DND-41 (cell line): ENCODE results near the gene PGBD5.

Experiments
- ATAC-seq: fragments of 200-7000 bp; cut with Tn5 transposase; 3 replicates; pipeline ENCODE4 v1.9.1; 2021; ENCODE audit warnings: low read depth; ENCODE audit not compliant: insufficient read depth
- DNase-seq: peaks from one replicate; pipeline ENCODE4 v3.0.0-alpha.2; 2020
- H2AFZ ChIP-seq: 2 replicates; pipeline ENCODE4 v1.6.0; 2012; ENCODE audit warnings: low read depth, low read length
- H3K27ac ChIP-seq: 2 replicates; pipeline ENCODE4 v1.5.1; 2012; ENCODE audit warnings: low read length, inconsistent platforms
- H3K27me3 ChIP-seq: fragments of 200-600 bp; sonication (generic); 2 replicates; pipeline ENCODE4 v1.6.0; 2012; ENCODE audit warnings: low read length, mild to moderate bottlenecking, inconsistent platforms; ENCODE audit not compliant: insufficient read depth, poor library complexity
- H3K36me3 ChIP-seq: 2 replicates; pipeline ENCODE4 v1.5.1; 2012; ENCODE audit warnings: low read length, inconsistent platforms; ENCODE audit not compliant: insufficient read depth
- H3K4me1 ChIP-seq: 2 replicates; pipeline ENCODE4 v1.5.1; 2012; ENCODE audit warnings: mild to moderate bottlenecking, low read length; ENCODE audit not compliant: insufficient read depth
- H3K4me2 ChIP-seq: 2 replicates; pipeline ENCODE4 v1.6.0; 2012; ENCODE audit warnings: mild to moderate bottlenecking, moderate library complexity, low read length, inconsistent platforms; ENCODE audit not compliant: insufficient read depth
- H3K4me3 ChIP-seq, 2 experiments: fragments of 200-600 bp in 1 of 2; shearing (Covaris generic) in 1 of 2; 2 replicates each; pipeline ENCODE4 v1.5.1; 2012 to 2016; ENCODE audit warnings: inconsistent platforms in 2 of 2, low read length in 2 of 2, mild to moderate bottlenecking in 2 of 2, low read depth in 1 of 2, moderate library complexity in 1 of 2
- H3K79me2 ChIP-seq: 2 replicates; pipeline ENCODE4 v1.6.0; 2012; ENCODE audit warnings: low read length, inconsistent platforms; ENCODE audit not compliant: insufficient read depth
- H3K9ac ChIP-seq: 2 replicates; pipeline ENCODE4 v1.6.0; 2012; ENCODE audit warnings: low read depth, mild to moderate bottlenecking, inconsistent platforms, low read length, moderate library complexity
- H3K9me3 ChIP-seq: 2 replicates; pipeline ENCODE4 v1.5.1; 2012; ENCODE audit warnings: low read length, moderate library complexity, mild to moderate bottlenecking, inconsistent platforms; ENCODE audit not compliant: insufficient read depth, severe bottlenecking
- H4K20me1 ChIP-seq: 2 replicates; pipeline ENCODE4 v1.6.0; 2012; ENCODE audit warnings: low read length; ENCODE audit not compliant: insufficient read depth
- CTCF ChIP-seq: IDR thresholded peaks from 2 replicates; pipeline ENCODE4 v1.5.1; 2012; ENCODE audit warnings: borderline replicate concordance, low read length, moderate library complexity, mild to moderate bottlenecking; ENCODE audit not compliant: poor library complexity, severe bottlenecking; ENCODE audit errors: extremely low read depth
- EZH2 ChIP-seq: IDR thresholded peaks from 3 replicates; pipeline ENCODE4 v1.6.1; 2012; ENCODE audit warnings: borderline replicate concordance, low read depth, mild to moderate bottlenecking, moderate library complexity, low read length, inconsistent platforms; ENCODE audit not compliant: severe bottlenecking

The PGBD5 gene

GRCh38 chr1:230306169-230306568 is 120.0 kb downstream of the PGBD5 start:
- Histone ChIP-seq H3K36me3 (no peaks in the 10 kb centered on the region), H3K79me2 (no peaks in the 10 kb centered on the region), H3K4me2 (no peak overlapping the region), H4K20me1 (no peaks in the 10 kb centered on the region), H3K27me3 (no peaks in the 10 kb centered on the region), H3K4me1 (peaks cover 5% of the 10 kb centered on the region), H3K4me3 (no peak overlapping the region), H2AFZ (no peak overlapping the region), H3K9me3 (no peaks in the 10 kb centered on the region), H3K9ac (no peak overlapping the region), H3K27ac (no peak overlapping the region)
- DNase-seq (no peak), ATAC-seq (no peak)
- TF ChIP-seq EZH2 (no peak), CTCF (no peak)

DNA sequence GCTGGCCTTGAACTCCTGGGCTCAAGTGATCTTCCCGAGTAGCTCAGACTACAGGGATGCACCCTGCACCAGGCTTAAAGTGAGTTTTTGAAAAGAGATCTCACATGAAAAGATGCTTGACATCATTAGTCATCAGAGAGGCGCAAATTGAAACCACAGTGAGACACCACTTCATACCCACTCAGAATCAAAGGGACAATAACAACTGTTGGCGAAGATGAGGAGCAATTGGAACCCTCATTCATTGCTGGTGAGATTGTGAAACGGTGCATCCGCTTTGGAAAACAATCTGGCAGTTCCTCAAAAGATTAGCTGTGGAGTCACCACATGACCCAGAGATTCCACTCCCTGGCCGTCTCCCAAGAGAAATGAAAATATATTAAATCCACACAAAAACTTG is 122.3 kb downstream of the PGBD5 start:
- Histone ChIP-seq H3K9ac (no peak overlapping the region), H4K20me1 (no peaks in the 10 kb centered on the region), H3K9me3 (no peaks in the 10 kb centered on the region), H3K27ac (no peak overlapping the region), H3K27me3 (no peaks in the 10 kb centered on the region), H3K79me2 (no peaks in the 10 kb centered on the region), H3K4me1 (no peaks in the 10 kb centered on the region), H3K36me3 (no peaks in the 10 kb centered on the region), H2AFZ (no peak overlapping the region), H3K4me2 (no peak overlapping the region), H3K4me3 (no peak overlapping the region)
- ATAC-seq (no peak), DNase-seq (no peak)
- TF ChIP-seq EZH2 (no peak), CTCF (no peak)

- no peaks in the 10 kb centered on the region for H4K20me1 ChIP-seq
- H3K9me3 ChIP-seq: no peaks in the 10 kb centered on the region
- no peaks in the 10 kb centered on the region for H3K36me3 ChIP-seq
- no peaks in the 10 kb centered on the region for H3K79me2 ChIP-seq
- no peak for TF ChIP-seq EZH2
- TF ChIP-seq CTCF: no peak
- H3K4me1 ChIP-seq: no peaks in the 10 kb centered on the region
- DNase-seq (no peak), ATAC-seq (no peak)
- no peak overlapping the region for H2AFZ ChIP-seq
- no peaks in the 10 kb centered on the region for H3K27me3 ChIP-seq
- H3K9ac ChIP-seq: no peak overlapping the region
- no peak overlapping the region for H3K4me3 ChIP-seq
- H3K4me2 ChIP-seq: no peak overlapping the region
- H3K27ac ChIP-seq: no peak overlapping the region
Observed at GRCh38 chr1:230303069-230303468, 123.1 kb downstream of the PGBD5 start.

DNA sequence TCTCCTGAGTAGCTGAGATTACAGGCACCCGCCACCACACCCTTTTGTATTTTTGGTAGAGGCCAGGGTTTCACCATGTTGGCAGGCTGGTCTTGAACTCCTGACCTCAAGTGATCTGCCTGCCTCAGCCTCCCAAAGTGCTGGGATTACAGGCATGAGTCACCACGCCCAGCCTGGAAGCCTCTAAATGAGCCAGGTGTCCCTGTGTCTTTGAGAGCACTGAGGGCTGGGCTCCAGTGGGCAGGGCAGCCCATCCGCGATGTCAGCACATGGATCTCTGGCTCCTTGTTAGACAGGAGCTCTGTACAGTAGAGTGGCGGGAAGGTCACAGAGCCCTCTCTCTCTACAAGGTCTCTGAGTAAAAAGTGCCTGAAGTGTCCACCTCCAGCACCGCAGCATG is 124.3 kb downstream of the PGBD5 start:
- H3K79me2 ChIP-seq: no peaks in the 10 kb centered on the region
- no peak for DNase-seq

More for the DNA sequence above, 124.3 kb downstream of the PGBD5 start:
- TF ChIP-seq EZH2: no peak
- no peak for TF ChIP-seq CTCF
- no peaks in the 10 kb centered on the region for H3K4me1 ChIP-seq
- no peaks in the 10 kb centered on the region for H4K20me1 ChIP-seq
- no peaks in the 10 kb centered on the region for H3K27me3 ChIP-seq
- no peak overlapping the region for H3K4me3 ChIP-seq
- H3K9me3 ChIP-seq: no peaks in the 10 kb centered on the region
- H3K36me3 ChIP-seq: no peaks in the 10 kb centered on the region
- H3K4me2 ChIP-seq: no peak overlapping the region
- no peak overlapping the region for H3K27ac ChIP-seq
- no peak overlapping the region for H2AFZ ChIP-seq
- H3K9ac ChIP-seq: no peak overlapping the region
- ATAC-seq: no peak
